GM21526 (cell line): ENCODE results near the gene KY.
"Not testable (repeated sequence)": the region's sequence is repeated elsewhere in the genome, so short reads cannot be mapped to it uniquely, and the experiment has no call there.

Experiments used
- ATAC-seq: cut with Tn5 transposase; IDR thresholded peaks from one replicate; pipeline ENCODE4 v1.9.1; 2021; ENCODE audit warnings: moderate library complexity; ENCODE audit not compliant: unreplicated experiment, low FRiP score

Gene KY

GRCh38 chr3:134605556-134605955 is 45.3 kb downstream of the KY start:
- no peak for ATAC-seq

- ATAC-seq, result no peak
Observed at GRCh38 chr3:134603956-134604355, 46.9 kb downstream of the KY start.

GRCh38 chr3:134603480-134603879 is 47.3 kb downstream of the KY start:
- no peak for ATAC-seq

- ATAC-seq, result no peak
Observed at GRCh38 chr3:134602440-134602814, 48.4 kb downstream of the KY start.

- no peak for ATAC-seq
Observed at GRCh38 chr3:134601539-134602439, 49.0 kb downstream of the KY start.

- peak; percentile 83 for ATAC-seq
Observed at GRCh38 chr3:134600685-134601463, 49.9 kb downstream of the KY start.

GRCh38 chr3:134600206-134600605 is 50.6 kb downstream of the KY start:
- no peak for ATAC-seq

- no peak for ATAC-seq
Observed at GRCh38 chr3:134598763-134599545, 51.9 kb downstream of the KY start.

- no peak for ATAC-seq
Observed at GRCh38 chr3:134597390-134597970, 53.3 kb downstream of the KY start.

GRCh38 chr3:134594986-134595385 is 55.8 kb downstream of the KY start:
- not testable (repeated sequence) for ATAC-seq

- ATAC-seq, result no peak
Observed at GRCh38 chr3:134594331-134594741, 56.5 kb downstream of the KY start.

GRCh38 chr3:134592806-134593205 is 58.0 kb downstream of the KY start:
- no peak for ATAC-seq

GRCh38 chr3:134590766-134591165 is 60.1 kb downstream of the KY start:
- ATAC-seq, result no peak

- ATAC-seq, result no peak
Observed at GRCh38 chr3:134579141-134579665, 71.6 kb downstream of the KY start.

GRCh38 chr3:134576831-134577230 is 74.0 kb downstream of the KY start:
- no peak for ATAC-seq

- no peak for ATAC-seq
Observed at GRCh38 chr3:134576426-134576825, 74.4 kb downstream of the KY start.

- not testable (repeated sequence) for ATAC-seq
Observed at GRCh38 chr3:134569899-134570298, 80.9 kb downstream of the KY start.

- no peak for ATAC-seq
Observed at GRCh38 chr3:134568790-134569189, 82.0 kb downstream of the KY start.

GRCh38 chr3:134567605-134568004 is 83.2 kb downstream of the KY start:
- ATAC-seq, result no peak

GRCh38 chr3:134564991-134565390 is 85.8 kb downstream of the KY start:
- ATAC-seq, result no peak
